GM21367 (cell line): ENCODE measurements around the gene TOP2A.

Experiments
- ATAC-seq: cut with Tn5 transposase; IDR thresholded peaks from one replicate; pipeline ENCODE4 v1.9.1; 2021; ENCODE audit not compliant: unreplicated experiment

The TOP2A gene

GRCh38 chr17:40452921-40453378, 35.3 kb upstream of the TOP2A start:
- no peak for ATAC-seq

GRCh38 chr17:40452216-40452787, 34.6 kb upstream of the TOP2A start:
- ATAC-seq, result no peak

GRCh38 chr17:40451420-40451819, 33.7 kb upstream of the TOP2A start:
- ATAC-seq, result no peak

- ATAC-seq, result no peak
Observed at GRCh38 chr17:40450175-40450574, 32.5 kb upstream of the TOP2A start.

GRCh38 chr17:40448639-40449261, 31.1 kb upstream of the TOP2A start:
- no peak for ATAC-seq

- ATAC-seq, result no peak
Observed at GRCh38 chr17:40448213-40448638, 30.5 kb upstream of the TOP2A start.

- no peak for ATAC-seq
Observed at GRCh38 chr17:40447806-40448205, 30.1 kb upstream of the TOP2A start.

GRCh38 chr17:40447148-40447644, 29.5 kb upstream of the TOP2A start:
- ATAC-seq, result no peak

- ATAC-seq, result no peak
Observed at GRCh38 chr17:40445751-40446468, 28.2 kb upstream of the TOP2A start.

- ATAC-seq, result no peak
Observed at GRCh38 chr17:40443988-40444899, 26.5 kb upstream of the TOP2A start.

GRCh38 chr17:40443196-40443987, 25.7 kb upstream of the TOP2A start, which contains the start of gene IGFBP4:
Gene IGFBP4, plus strand, starts transcription at chr17:40443450. Its CDS starts 286 bp downstream, at chr17:40443736.
- ATAC-seq, result no peak

- no peak for ATAC-seq
Observed at GRCh38 chr17:40442392-40443195, 24.9 kb upstream of the TOP2A start.

- no peak for ATAC-seq
Observed at GRCh38 chr17:40440166-40440565, 22.5 kb upstream of the TOP2A start.

GRCh38 chr17:40437095-40437732, 19.5 kb upstream of the TOP2A start:
- no peak for ATAC-seq

- ATAC-seq, result no peak
Observed at GRCh38 chr17:40436636-40437035, 18.9 kb upstream of the TOP2A start.

- ATAC-seq, result no peak
Observed at GRCh38 chr17:40433551-40434415, 16.1 kb upstream of the TOP2A start.

- no peak for ATAC-seq
Observed at GRCh38 chr17:40432864-40433528, 15.3 kb upstream of the TOP2A start.
